HEK293 (cell line): ENCODE results near the gene LAMTOR5.

Source experiments
- CTCF ChIA-PET: fragments of 350-600 bp; formaldehyde crosslinking; extraction: SDS; loops from one replicate; lab custom pipeline; 2021; ENCODE audit warnings: antibody characterized with exemption; lab: Yijun Ruan, JAX
- POLR2A ChIA-PET: fragments of 300-600 bp; formaldehyde crosslinking; extraction: SDS; loops from one replicate; lab custom pipeline; 2020; ENCODE audit warnings: antibody characterized with exemption, inconsistent platforms; lab: Yijun Ruan, JAX
- H3K27ac ChIP-seq: fragments of 200-500 bp; sonication (Bioruptor generic); 2 replicates; pipeline ENCODE4 v1.5.1; 2014; ENCODE audit warnings: low read depth, low read length, control low read depth, inconsistent platforms; ENCODE audit errors: extremely low read depth
- H3K36me3 ChIP-seq, 2 experiments: fragments of 200-500 bp in 1 of 2; sonication (Bioruptor generic) in 1 of 2; 1 replicate in 1 of 2; 2 replicates in 1 of 2; pipeline ENCODE4 v1.5.1; 2014 to 2017; ENCODE audit warnings: inconsistent platforms in 2 of 2, low read length in 2 of 2; ENCODE audit not compliant: control insufficient read depth in 2 of 2, insufficient read depth in 1 of 2
- H3K4me1 ChIP-seq: fragments of 200-500 bp; sonication (Bioruptor generic); 2 replicates; pipeline ENCODE4 v1.5.1; 2014; ENCODE audit warnings: mild to moderate bottlenecking, low read length, inconsistent platforms; ENCODE audit not compliant: control insufficient read depth, insufficient read depth
- H3K4me3 ChIP-seq: 2 replicates; pipeline ENCODE4 v1.5.1; 2011; ENCODE audit warnings: low read depth, mild to moderate bottlenecking, control low read depth, low read length, moderate library complexity
- H3K9me3 ChIP-seq: fragments of 200-500 bp; sonication (Bioruptor generic); 2 replicates; pipeline ENCODE4 v1.5.1; 2014; ENCODE audit warnings: low read depth, low read length, inconsistent platforms; ENCODE audit not compliant: control insufficient read depth, insufficient read depth
- GLIS2 ChIP-seq: fragments of 450-650 bp; formaldehyde crosslinking; IDR thresholded peaks from 2 replicates; pipeline ENCODE4 v1.5.1; 2016; ENCODE audit warnings: missing biosample characterization, missing genetic modification characterization
- KLF7 ChIP-seq: fragments of 450-650 bp; formaldehyde crosslinking; IDR thresholded peaks from 2 replicates; pipeline ENCODE4 v1.5.1; 2016; ENCODE audit warnings: missing biosample characterization, missing genetic modification characterization, borderline replicate concordance
- OVOL3 ChIP-seq: fragments of 450-650 bp; formaldehyde crosslinking; IDR thresholded peaks from 2 replicates; pipeline ENCODE4 v1.5.1; 2016; ENCODE audit warnings: missing biosample characterization, missing genetic modification characterization
- PRDM1 ChIP-seq: fragments of 450-650 bp; formaldehyde crosslinking; IDR thresholded peaks from 2 replicates; pipeline ENCODE4; 2016; ENCODE audit warnings: missing biosample characterization, missing genetic modification characterization
- ZBTB44 ChIP-seq: fragments of 450-650 bp; IDR thresholded peaks from 2 replicates; pipeline ENCODE4 v1.5.1; 2018; ENCODE audit warnings: missing biosample characterization, mild to moderate bottlenecking, missing genetic modification characterization
- ZEB2 ChIP-seq: fragments of 450-650 bp; formaldehyde crosslinking; IDR thresholded peaks from 2 replicates; pipeline ENCODE4 v1.5.1; 2016; ENCODE audit warnings: missing biosample characterization, missing genetic modification characterization
- ZFP69B ChIP-seq: fragments of 450-650 bp; formaldehyde crosslinking; IDR thresholded peaks from 2 replicates; pipeline ENCODE4 v1.5.1; 2016; ENCODE audit warnings: missing biosample characterization, missing genetic modification characterization
- ZNF155 ChIP-seq: fragments of 450-650 bp; formaldehyde crosslinking; IDR thresholded peaks from 2 replicates; pipeline ENCODE4 v1.5.1; 2016; ENCODE audit warnings: missing biosample characterization, missing genetic modification characterization
- ZNF350 ChIP-seq: fragments of 450-650 bp; formaldehyde crosslinking; IDR thresholded peaks from 2 replicates; pipeline ENCODE4 v1.5.0; 2017; ENCODE audit warnings: missing biosample characterization, mild to moderate bottlenecking, missing genetic modification characterization
- ZNF514 ChIP-seq: fragments of 450-650 bp; formaldehyde crosslinking; IDR thresholded peaks from 2 replicates; pipeline ENCODE4 v1.5.1; 2016; ENCODE audit warnings: missing biosample characterization, missing genetic modification characterization
- ZNF544 ChIP-seq: fragments of 450-650 bp; formaldehyde crosslinking; IDR thresholded peaks from 2 replicates; pipeline ENCODE4 v1.5.0; 2017; ENCODE audit warnings: missing biosample characterization, missing genetic modification characterization
- ZNF624 ChIP-seq: fragments of 450-650 bp; formaldehyde crosslinking; IDR thresholded peaks from 2 replicates; pipeline ENCODE4 v1.5.1; 2017; ENCODE audit warnings: missing biosample characterization, missing genetic modification characterization
- ZNF626 ChIP-seq: fragments of 450-650 bp; sonication (Bioruptor Pico); formaldehyde crosslinking; IDR thresholded peaks from 2 replicates; pipeline ENCODE4 v1.5.1; 2018; ENCODE audit warnings: missing biosample characterization, missing genetic modification characterization, inconsistent platforms
- ZNF701 ChIP-seq: fragments of 450-650 bp; formaldehyde crosslinking; IDR thresholded peaks from 2 replicates; pipeline ENCODE4 v1.5.1; 2016; ENCODE audit warnings: missing biosample characterization, missing genetic modification characterization
- ZNF747 ChIP-seq: fragments of 450-650 bp; formaldehyde crosslinking; IDR thresholded peaks from 2 replicates; pipeline ENCODE4 v1.5.1; 2016; ENCODE audit warnings: missing biosample characterization, missing genetic modification characterization
- ZNF776 ChIP-seq: fragments of 450-650 bp; formaldehyde crosslinking; IDR thresholded peaks from 2 replicates; pipeline ENCODE4 v1.5.0; 2017; ENCODE audit warnings: missing biosample characterization, missing genetic modification characterization, borderline replicate concordance
- ZNF785 ChIP-seq: fragments of 450-650 bp; formaldehyde crosslinking; IDR thresholded peaks from 2 replicates; pipeline ENCODE4 v1.5.1; 2016; ENCODE audit warnings: missing biosample characterization, missing genetic modification characterization
- ZNF792 ChIP-seq: fragments of 450-650 bp; formaldehyde crosslinking; IDR thresholded peaks from 2 replicates; pipeline ENCODE4 v1.5.1; 2016; ENCODE audit warnings: missing biosample characterization, missing genetic modification characterization
- TF ChIP-seq, protein P1 (sequence below): fragments of 450-650 bp; formaldehyde crosslinking; IDR thresholded peaks from 2 replicates; pipeline ENCODE4; 2016; ENCODE audit warnings: missing biosample characterization, missing genetic modification characterization
- TF ChIP-seq, protein P2 (sequence below): fragments of 450-650 bp; formaldehyde crosslinking; IDR thresholded peaks from 2 replicates; pipeline ENCODE4 v1.5.1; 2017; ENCODE audit warnings: missing biosample characterization, missing genetic modification characterization
- TF ChIP-seq, protein P3 (sequence below): fragments of 450-650 bp; formaldehyde crosslinking; IDR thresholded peaks from 2 replicates; pipeline ENCODE4 v1.5.1; 2016; ENCODE audit warnings: missing biosample characterization, missing genetic modification characterization
- TF ChIP-seq, protein P4 (sequence below): fragments of 450-650 bp; formaldehyde crosslinking; conservative IDR thresholded peaks from 2 replicates; pipeline ENCODE4 v1.5.1; 2016; ENCODE audit warnings: low read depth, missing biosample characterization, missing genetic modification characterization
- TF ChIP-seq, protein P5 (sequence below): fragments of 450-650 bp; formaldehyde crosslinking; IDR thresholded peaks from 2 replicates; pipeline ENCODE4 v1.5.1; 2016; ENCODE audit warnings: missing biosample characterization, missing genetic modification characterization, borderline replicate concordance

LAMTOR5 gene

GRCh38 chr1:110380672-110381283 lies 26.7 kb downstream of the LAMTOR5 start:
- ChIA-PET POLR2A (no interaction called here), CTCF (no interaction called here)
- no peak overlapping the region for H3K4me3 ChIP-seq
- TF ChIP-seq, protein P1, sequence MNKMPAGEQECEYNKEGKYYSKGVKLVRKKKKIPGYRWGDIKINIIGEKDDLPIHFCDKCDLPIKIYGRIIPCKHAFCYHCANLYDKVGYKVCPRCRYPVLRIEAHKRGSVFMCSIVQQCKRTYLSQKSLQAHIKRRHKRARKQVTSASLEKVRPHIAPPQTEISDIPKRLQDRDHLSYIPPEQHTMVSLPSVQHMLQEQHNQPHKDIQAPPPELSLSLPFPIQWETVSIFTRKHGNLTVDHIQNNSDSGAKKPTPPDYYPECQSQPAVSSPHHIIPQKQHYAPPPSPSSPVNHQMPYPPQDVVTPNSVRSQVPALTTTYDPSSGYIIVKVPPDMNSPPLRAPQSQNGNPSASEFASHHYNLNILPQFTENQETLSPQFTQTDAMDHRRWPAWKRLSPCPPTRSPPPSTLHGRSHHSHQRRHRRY (tag by site-specific recombination), result no peak
- TF ChIP-seq, protein P2, sequence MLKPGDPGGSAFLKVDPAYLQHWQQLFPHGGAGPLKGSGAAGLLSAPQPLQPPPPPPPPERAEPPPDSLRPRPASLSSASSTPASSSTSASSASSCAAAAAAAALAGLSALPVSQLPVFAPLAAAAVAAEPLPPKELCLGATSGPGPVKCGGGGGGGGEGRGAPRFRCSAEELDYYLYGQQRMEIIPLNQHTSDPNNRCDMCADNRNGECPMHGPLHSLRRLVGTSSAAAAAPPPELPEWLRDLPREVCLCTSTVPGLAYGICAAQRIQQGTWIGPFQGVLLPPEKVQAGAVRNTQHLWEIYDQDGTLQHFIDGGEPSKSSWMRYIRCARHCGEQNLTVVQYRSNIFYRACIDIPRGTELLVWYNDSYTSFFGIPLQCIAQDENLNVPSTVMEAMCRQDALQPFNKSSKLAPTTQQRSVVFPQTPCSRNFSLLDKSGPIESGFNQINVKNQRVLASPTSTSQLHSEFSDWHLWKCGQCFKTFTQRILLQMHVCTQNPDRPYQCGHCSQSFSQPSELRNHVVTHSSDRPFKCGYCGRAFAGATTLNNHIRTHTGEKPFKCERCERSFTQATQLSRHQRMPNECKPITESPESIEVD, result no peak
- TF ChIP-seq ZNF624 (tag by site-specific recombination), result no peak
- TF ChIP-seq, protein P3, sequence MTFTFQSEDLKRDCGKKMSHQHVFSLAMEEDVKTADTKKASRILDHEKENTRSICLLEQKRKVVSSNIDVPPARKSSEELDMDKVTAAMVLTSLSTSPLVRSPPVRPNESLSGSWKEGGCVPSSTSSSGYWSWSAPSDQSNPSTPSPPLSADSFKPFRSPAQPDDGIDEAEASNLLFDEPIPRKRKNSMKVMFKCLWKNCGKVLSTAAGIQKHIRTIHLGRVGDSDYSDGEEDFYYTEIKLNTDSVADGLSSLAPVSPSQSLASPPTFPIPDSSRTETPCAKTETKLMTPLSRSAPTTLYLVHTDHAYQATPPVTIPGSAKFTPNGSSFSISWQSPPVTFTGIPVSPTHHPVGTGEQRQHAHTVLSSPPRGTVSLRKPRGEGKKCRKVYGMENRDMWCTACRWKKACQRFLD (tag by site-specific recombination), result no peak
- no peak overlapping the region for H3K27ac ChIP-seq
- H3K36me3 ChIP-seq, result peaks cover 0 to 60% of the 10 kb centered on the region in 2 experiments
- no peaks in the 10 kb centered on the region for H3K9me3 ChIP-seq
- no peaks in the 10 kb centered on the region for H3K4me1 ChIP-seq

GRCh38 chr1:110375490-110375889 lies 32.0 kb downstream of the LAMTOR5 start:
- Histone ChIP-seq H3K9me3 (no peaks in the 10 kb centered on the region), H3K4me3 (no peak overlapping the region), H3K4me1 (no peaks in the 10 kb centered on the region), H3K36me3 (peaks cover 28 to 85% of the 10 kb centered on the region in 2 experiments), H3K27ac (no peak overlapping the region)
- ChIA-PET CTCF (no interaction called here), POLR2A (no interaction called here)
- TF ChIP-seq ZNF350 (no peak), ZFP69B (no peak), ZNF514 (tag by site-specific recombination) (no peak), ZNF701 (tag by site-specific recombination) (no peak), OVOL3 (no peak), GLIS2 (tag by site-specific recombination) (no peak), ZNF544 (tag by site-specific recombination) (no peak), ZNF155 (tag by site-specific recombination) (no peak), ZNF785 (tag by site-specific recombination) (no peak), ZBTB44 (tag by site-specific recombination) (no peak), ZNF792 (tag by site-specific recombination) (no peak), PRDM1 (tag by site-specific recombination) (no peak), ZNF626 (no peak), ZEB2 (tag by site-specific recombination) (no peak), ZNF747 (no peak), KLF7 (tag by site-specific recombination) (no peak), ZNF776 (no peak)
- TF ChIP-seq, protein P4, sequence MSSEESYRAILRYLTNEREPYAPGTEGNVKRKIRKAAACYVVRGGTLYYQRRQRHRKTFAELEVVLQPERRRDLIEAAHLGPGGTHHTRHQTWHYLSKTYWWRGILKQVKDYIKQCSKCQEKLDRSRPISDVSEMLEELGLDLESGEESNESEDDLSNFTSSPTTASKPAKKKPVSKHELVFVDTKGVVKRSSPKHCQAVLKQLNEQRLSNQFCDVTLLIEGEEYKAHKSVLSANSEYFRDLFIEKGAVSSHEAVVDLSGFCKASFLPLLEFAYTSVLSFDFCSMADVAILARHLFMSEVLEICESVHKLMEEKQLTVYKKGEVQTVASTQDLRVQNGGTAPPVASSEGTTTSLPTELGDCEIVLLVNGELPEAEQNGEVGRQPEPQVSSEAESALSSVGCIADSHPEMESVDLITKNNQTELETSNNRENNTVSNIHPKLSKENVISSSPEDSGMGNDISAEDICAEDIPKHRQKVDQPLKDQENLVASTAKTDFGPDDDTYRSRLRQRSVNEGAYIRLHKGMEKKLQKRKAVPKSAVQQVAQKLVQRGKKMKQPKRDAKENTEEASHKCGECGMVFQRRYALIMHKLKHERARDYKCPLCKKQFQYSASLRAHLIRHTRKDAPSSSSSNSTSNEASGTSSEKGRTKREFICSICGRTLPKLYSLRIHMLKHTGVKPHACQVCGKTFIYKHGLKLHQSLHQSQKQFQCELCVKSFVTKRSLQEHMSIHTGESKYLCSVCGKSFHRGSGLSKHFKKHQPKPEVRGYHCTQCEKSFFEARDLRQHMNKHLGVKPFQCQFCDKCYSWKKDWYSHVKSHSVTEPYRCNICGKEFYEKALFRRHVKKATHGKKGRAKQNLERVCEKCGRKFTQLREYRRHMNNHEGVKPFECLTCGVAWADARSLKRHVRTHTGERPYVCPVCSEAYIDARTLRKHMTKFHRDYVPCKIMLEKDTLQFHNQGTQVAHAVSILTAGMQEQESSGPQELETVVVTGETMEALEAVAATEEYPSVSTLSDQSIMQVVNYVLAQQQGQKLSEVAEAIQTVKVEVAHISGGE, result no peak
- TF ChIP-seq, protein P5, sequence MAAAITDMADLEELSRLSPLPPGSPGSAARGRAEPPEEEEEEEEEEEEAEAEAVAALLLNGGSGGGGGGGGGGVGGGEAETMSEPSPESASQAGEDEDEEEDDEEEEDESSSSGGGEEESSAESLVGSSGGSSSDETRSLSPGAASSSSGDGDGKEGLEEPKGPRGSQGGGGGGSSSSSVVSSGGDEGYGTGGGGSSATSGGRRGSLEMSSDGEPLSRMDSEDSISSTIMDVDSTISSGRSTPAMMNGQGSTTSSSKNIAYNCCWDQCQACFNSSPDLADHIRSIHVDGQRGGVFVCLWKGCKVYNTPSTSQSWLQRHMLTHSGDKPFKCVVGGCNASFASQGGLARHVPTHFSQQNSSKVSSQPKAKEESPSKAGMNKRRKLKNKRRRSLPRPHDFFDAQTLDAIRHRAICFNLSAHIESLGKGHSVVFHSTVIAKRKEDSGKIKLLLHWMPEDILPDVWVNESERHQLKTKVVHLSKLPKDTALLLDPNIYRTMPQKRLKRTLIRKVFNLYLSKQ, result no peak
